ENCODE measurements around the gene ZNF71.
"Not testable (repeated sequence)": the region's sequence is repeated elsewhere in the genome, so short reads cannot be mapped to it uniquely, and the experiment has no call there.

ZNF71 gene

GRCh38 chr19:56622374-56622773 lies 27.3 kb downstream of the ZNF71 start:
- no peak for DNase-seq (ENCODE audit: low read depth in 2 of 2)

DNA sequence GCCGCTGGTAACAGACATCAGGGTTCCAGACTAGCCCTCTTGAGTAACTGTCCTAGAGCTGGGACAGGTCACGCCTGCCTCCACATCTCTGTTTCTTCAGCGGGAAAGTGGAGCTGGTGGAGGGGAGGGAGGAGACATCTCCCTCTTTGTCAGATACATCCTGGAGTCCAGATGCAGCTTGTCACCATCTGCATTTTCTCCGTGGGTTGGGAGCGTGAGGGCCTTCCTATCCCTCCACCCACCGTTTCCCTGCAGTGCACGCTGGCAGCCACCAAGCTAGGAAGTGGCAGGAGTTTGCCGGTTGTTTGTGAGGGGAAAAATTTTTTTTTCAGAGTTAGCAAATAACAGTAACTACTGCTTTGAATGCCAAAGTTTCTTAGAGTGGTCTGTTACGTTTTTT lies 27.9 kb downstream of the ZNF71 start:
- no peak for DNase-seq (ENCODE audit: low read depth in 2 of 2)

- DNase-seq (ENCODE audit: low read depth in 2 of 2) = no peak
Observed at GRCh38 chr19:56625708-56626107, 30.6 kb downstream of the ZNF71 start.

DNA sequence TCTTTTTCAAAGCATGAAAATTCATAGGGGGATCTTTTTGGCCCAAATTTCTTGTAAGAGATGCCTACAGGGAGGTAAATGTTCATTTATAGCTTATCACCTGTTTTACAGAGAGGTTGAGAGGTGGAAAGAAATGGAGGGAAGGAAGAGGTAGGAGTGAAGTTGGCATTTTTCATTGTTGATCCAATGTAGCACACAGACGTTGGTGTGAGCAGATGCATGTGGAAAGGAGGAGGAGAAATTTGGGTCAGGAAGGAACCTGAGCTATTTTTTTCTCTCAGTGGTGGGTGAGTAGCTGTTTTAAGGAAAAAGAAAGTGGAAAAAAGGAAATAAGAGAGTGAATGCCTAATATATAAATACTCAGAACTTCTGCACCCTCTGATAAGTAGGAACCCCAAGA lies 37.9 kb downstream of the ZNF71 start:
- DNase-seq (ENCODE audit: low read depth in 2 of 2) = no peak

DNA sequence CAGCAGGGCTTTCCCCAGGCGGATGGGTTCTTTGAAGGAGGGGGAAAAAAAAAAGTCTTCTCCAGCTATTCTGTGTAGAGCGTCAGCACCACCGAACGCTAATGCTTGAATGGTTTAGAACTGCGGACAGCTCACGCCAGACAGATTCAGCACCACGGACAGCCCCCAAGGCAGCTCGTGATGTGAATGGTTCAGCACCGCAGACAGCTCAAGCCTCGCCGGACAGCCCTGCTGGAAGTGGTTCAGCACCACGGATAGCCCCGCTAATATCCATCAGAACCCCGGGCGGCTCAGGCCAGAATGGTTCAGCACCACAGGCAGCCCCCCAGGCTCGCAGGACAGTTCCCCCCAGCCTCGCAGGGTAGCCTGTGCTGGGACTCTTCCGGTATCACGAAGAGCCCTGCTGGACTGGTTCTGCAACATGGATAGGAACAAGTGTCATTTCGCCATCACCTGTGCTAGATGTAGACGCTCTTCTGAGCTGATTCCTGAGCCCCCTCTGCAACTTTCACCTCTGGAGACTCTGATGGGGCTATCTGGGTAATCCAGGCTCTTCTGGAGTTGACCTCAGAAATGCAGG lies 43.0 kb downstream of the ZNF71 start:
- peak; percentile 38 to 48 for DNase-seq (ENCODE audit: low read depth in 2 of 2)

- no peak for DNase-seq (ENCODE audit: low read depth in 2 of 2)
Observed at GRCh38 chr19:56639217-56639616, 44.1 kb downstream of the ZNF71 start.

GRCh38 chr19:56642711-56643459 lies 47.8 kb downstream of the ZNF71 start, which contains the start of gene SMIM17:
Gene SMIM17 (plus strand): TSS chr19:56643159. CDS start chr19:56645668, 2,509 bp downstream.
- no peak for DNase-seq (ENCODE audit: low read depth in 2 of 2)

GRCh38 chr19:56643460-56643955 lies 48.4 kb downstream of the ZNF71 start:
- DNase-seq (ENCODE audit: low read depth in 2 of 2) = no peak

GRCh38 chr19:56654151-56654550 lies 59.0 kb downstream of the ZNF71 start:
- DNase-seq (ENCODE audit: low read depth in 2 of 2) = no peak

- no peak for DNase-seq (ENCODE audit: low read depth in 2 of 2)
Observed at GRCh38 chr19:56660381-56661107, 65.4 kb downstream of the ZNF71 start.

DNA sequence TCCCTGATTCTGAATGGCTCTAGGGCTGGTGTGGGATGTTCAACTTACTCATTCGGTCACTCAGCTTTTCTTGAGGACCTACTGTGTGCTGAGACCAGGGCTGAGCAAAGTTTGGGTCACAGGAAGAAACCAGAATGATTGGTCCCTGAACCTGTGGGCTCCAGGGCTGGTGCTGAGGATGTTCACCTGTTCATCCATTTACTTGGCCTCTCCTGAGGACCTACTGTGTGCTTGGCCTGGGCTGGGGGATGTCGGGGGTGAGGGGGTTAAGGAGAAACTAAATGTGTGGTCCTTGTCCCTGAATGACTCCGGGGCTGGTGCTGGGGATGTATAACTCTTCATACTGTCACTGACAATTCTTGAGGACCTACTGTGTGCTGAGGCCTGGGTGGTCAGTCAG lies 66.1 kb downstream of the ZNF71 start:
- no peak for DNase-seq (ENCODE audit: low read depth in 2 of 2)

- DNase-seq (ENCODE audit: low read depth in 2 of 2) = no peak
Observed at GRCh38 chr19:56663931-56664500, 68.9 kb downstream of the ZNF71 start.

DNA sequence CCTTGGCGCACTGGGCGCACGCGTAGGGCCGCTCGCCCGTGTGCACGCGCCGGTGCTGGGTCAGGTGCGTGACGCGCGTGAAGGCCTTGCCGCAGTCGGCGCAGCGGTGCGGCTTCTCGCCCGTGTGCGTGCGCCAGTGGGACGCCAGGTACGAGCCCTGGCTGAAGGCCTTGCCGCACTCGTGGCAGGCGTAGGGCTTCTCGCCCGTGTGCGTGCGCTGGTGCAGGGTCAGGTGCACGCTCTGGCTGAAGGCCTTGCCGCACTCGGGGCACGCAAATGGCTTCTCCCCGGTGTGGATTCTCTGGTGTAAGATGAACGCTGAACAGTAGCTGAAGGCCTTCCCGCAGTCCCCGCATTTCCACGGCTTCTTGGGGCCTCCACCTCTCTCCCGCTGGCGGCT lies 69.4 kb downstream of the ZNF71 start:
- DNase-seq (ENCODE audit: low read depth in 2 of 2) = no peak

DNA sequence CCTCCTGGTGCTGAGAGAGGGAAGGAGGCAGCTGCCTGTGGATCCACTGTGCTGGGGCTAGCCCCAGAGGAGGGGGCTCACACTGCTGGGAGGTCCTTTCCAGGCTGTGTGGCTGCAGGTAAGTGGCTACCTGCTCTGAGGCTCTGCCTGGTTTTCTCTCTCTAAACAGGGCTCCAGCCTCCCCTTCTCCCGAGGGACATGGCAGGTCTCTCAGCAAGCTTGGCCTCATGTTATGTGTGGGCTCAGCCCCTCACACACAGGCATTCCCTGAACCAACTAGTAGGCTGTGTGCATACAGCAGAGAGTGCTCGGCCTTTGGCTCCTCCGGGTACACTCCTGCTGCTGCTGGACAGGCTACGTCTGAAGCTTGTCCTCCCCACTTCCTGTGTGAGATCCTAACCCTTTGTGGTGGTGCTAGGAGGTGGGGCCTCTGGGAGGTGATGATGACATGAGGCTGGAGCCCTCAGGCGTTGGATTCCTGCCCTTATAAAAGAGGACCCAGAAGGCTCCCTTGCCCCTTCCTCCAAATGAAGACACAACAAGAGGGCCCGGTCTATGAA lies 72.3 kb downstream of the ZNF71 start:
- DNase-seq (ENCODE audit: low read depth in 2 of 2) = no peak

DNA sequence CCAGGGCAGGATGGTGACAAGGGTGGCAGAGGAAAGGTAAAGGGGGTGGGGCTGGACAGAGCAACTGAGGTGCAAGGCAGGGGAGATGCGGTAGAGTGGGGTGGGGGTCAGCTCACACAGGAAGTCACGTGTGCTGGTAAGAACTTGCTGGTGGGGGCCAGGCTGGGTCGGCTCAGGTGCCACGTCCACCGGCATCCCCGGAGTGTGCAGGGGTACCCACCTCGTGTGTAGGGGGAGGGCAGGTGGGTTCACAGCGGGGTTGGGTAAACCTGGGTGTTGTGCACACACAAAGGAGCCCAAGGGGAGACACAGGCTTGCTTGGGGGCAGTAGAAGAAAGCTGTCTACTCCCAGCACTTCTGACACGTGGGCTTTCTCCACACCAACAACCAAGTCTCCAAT lies 73.6 kb downstream of the ZNF71 start:
- no peak for DNase-seq (ENCODE audit: low read depth in 2 of 2)

- DNase-seq (ENCODE audit: low read depth in 2 of 2) = no peak
Observed at GRCh38 chr19:56670401-56670960, 75.4 kb downstream of the ZNF71 start.

DNA sequence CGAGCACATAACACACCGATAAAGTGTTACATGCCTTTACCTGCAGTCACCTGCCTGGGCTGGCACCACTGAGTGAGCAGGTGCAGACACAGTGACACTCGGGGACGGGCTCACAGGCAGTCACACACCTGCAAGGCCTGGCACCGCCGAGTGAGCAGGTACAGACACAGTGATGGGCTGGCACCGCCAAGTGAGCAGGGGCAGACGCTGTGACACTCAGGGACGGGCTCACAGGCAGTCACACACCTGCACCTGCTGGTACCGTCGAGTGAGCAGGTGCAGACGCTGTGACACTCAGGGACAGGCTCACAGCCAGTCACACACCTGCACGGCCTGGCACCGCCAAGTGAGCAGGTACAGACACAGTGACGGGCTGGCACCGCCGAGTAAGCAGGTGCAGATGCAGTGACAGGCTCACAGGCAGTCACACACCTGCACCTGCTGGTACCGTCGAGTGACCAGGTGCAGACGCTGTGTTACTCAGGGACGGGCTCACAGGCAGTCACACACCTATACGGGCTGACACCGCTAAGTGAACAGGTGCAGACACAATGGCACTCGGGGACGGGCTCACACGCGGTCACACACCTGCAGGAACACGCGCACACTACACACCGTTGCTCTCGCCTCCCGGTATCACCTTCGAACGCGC lies 76.0 kb downstream of the ZNF71 start:
- no peak for DNase-seq (ENCODE audit: low read depth in 2 of 2)

- DNase-seq (ENCODE audit: low read depth in 2 of 2) = peak; percentile 63 to 80
Observed at GRCh38 chr19:56671613-56671994, 76.5 kb downstream of the ZNF71 start, which contains the start of gene ZNF835. Gene ZNF835 (minus strand): TSS chr19:56671757. CDS start chr19:56665198, 6,559 bp downstream.

DNA sequence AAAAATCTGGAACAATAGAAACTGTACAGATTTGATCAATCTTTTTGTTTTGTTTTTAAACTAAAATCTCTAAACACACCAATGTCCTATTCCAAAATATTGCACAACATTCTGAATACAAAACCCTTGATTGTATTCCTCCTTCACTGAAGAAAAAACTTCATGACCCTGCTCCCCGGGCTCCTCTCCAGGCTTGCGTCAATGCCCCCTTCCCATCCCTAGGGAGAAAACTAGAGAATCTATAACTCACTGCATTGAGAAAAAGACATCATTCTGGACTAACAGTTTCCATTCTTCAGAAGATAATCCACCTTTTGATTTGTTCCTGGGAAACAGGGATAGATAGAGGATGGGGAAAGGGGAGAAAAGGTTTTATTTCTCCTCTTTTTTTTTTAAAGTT lies 77.5 kb downstream of the ZNF71 start:
- not testable (repeated sequence) for DNase-seq (ENCODE audit: low read depth in 2 of 2)
